HG03280 (cell line): ENCODE results near the gene JARID2.

Experiments
- ATAC-seq: cut with Tn5 transposase; IDR thresholded peaks from one replicate; pipeline ENCODE4 v1.9.1; 2021; ENCODE audit warnings: mild to moderate bottlenecking, moderate library complexity; ENCODE audit not compliant: unreplicated experiment

Gene JARID2

DNA sequence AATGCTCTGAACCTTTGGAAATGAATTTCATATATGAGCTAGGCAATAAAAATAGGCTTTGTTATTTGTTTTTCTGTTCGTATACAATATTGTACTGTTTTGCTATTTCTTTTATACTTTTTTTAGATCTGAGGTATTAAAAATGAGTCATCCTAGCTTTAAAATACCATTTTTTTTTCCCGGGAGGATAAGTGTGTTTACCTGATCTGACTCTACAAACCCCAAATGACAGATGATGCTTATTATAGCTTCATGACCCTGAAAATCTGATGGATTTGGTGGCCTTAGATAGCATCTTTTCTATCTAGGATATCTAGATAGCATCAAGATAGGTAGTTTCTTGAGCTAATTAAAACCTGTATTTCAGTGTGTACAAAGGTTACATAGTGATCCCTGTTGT lies 210.6 kb downstream of the JARID2 start:
- ATAC-seq, result no peak

DNA sequence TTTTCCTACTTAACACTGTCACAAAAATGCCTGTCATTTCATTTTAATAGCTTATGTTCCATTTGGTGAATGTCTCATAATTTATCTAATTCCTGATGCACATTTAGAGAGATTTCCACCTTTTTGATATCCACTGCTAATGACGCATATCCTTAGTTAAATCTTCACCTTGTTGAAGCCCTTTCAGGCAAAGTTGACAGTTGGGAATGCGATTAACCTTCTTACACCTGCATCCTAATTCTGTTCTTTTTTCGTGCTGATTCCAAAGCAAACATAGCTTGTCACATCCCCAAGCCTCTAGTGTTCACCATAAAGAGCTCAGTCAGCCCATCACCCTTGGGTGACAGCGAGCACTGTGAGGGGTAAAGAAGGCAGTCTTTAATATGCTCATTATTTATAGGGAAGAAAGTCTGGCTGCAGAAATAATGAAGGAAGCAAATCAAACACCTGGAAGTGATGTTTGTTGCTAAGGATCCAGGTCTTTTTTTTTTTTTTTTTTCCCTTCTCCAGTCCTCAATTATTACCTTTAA lies 211.3 kb downstream of the JARID2 start:
- no peak for ATAC-seq

DNA sequence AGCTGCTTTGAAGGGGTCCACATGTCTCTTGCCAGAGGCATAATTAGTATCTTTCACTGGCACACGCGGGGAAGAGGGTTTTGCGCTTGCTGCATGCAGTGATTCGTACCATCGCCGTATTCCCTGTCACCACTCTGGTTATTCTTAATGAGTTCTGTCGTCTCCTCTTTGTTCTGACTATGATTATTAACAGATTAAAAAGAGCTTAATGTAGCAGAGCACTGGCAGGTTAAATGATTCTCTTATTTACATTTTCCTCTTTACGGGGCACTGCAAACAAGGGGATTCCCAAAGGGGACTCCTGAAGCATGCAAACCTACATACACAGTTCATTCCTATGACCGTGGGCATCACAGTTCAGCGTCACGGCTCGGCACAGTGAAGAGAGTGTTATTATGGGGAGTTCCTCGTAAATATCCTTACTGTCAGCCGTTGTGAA lies 212.2 kb downstream of the JARID2 start:
- no peak for ATAC-seq

- no peak for ATAC-seq
These were observed 214.3 kb downstream of the JARID2 start for GRCh38 chr6:15460110-15460727.

- ATAC-seq, result no peak
These were observed 215.5 kb downstream of the JARID2 start for GRCh38 chr6:15461127-15461944.

DNA sequence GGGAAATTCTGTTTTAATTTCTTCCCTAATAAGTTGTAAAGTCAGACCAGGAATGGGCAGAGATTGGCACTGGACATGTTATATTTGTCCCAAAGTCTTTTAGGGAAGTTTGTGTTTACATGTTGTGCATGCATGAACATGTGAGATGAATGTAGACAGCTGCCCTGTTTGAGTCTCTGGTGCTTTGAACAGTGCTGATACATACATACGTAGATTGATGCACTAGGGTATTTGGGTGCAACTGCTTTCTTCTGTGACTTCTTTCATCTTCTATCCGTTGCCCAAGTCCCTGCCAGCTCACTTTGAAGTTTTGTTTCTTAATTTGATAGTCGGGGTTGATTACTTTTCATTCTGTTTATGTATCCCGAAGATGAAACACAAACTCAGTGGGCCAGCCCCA lies 216.4 kb downstream of the JARID2 start:
- no peak for ATAC-seq

DNA sequence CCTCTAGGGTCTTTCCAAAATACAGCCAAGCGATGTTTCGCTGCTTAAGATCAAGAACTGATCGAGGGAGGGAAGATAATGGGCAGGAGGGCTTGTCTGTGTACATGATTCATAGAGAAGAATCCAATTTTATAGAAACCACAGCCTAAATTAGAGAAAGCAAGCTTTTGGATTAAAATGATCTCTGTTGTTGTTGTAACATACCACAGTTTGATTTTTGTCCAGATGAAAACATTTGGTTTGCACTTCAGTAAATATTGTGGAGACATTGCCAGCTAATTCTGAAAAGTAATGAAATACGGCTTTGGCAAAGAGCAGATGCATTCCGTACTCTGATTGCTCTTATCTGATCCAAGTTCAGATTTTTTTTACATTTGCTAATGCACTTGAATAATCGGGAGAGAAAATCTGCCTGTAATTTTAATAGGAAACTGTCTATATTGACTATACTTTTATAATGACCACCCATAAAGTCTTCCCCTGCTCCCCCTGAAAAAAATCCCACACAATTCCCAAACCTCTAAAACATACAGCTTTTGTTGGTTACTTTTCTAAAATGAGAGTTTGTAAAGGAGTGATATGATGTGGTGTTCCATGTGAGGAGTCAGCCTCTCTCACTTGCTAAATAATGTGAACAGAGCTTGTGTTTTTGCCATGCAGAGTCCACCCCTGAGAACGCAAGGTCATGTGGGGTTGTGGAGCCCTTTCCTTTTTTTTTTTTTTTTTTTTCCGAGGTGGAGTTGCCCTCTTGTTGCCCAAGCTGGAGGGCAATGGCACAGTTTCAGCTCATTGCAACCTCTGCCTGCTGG lies 217.1 kb downstream of the JARID2 start:
- ATAC-seq, result no peak

- ATAC-seq, result peak; percentile 50
These were observed 218.4 kb downstream of the JARID2 start for GRCh38 chr6:15464211-15464725.

GRCh38 chr6:15465212-15465611 lies 219.3 kb downstream of the JARID2 start:
- ATAC-seq, result no peak

DNA sequence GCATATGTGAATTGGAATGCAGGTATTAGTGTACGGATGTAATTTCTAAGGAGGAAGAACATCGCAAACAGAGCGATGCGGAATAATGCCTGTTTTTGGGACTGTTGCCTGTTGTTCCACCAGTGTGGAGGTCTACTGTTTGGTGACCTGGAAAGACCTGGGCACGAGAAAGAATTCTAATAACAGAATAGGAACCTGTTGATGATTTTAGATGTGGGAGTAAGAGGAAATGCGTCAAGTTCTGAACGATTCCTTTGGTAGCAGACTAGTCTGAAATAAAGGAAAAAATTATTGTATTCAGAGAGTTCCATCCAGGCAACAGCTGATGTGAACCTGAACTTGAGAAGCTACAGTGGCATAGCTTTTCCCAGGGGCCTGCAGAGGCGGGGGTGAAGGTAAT lies 224.9 kb downstream of the JARID2 start:
- no peak for ATAC-seq

- no peak for ATAC-seq
These were observed 226.8 kb downstream of the JARID2 start for GRCh38 chr6:15472621-15473020.

DNA sequence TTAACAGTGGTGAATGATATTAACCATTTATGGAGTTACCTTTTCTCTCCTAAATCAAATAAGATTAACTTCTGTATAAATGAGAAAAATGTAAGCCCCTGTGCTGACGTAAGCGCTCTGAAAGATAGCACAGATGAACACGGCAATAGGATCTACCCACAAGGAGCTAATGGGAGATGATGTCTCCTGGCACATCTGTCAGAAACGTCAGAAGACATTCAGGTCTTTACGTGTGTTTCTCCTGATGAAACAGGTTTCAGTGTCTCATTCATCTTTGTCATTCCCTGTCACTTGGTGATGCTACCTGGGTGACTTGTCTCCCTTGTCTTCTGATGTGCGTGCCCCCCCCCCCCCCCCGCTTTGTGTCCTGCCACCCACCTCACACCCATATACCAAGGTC lies 227.3 kb downstream of the JARID2 start:
- no peak for ATAC-seq

GRCh38 chr6:15473741-15474161 lies 227.9 kb downstream of the JARID2 start:
- ATAC-seq, result no peak

- ATAC-seq, result no peak
These were observed 228.3 kb downstream of the JARID2 start for GRCh38 chr6:15474196-15474595.

DNA sequence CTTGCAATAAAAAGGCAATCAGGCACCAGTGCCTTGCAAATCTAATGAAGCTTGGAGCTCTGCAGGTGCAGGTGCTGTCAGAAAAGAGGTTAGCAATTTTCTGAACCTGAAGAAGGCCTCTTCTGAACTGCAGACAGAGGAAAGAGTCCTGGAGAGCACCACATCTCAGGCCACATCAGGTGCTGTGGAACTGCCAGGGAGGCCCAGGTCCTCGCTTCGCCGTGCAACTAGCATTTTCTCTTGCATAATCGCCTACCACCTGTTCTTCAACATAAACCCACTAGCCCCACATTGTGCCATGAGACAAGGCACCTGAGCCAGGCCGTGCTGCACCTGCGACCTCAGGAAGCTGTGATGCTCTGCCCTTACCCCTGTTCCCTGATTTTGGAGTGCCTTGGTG lies 229.4 kb downstream of the JARID2 start:
- ATAC-seq, result no peak

GRCh38 chr6:15475872-15476271 lies 230.0 kb downstream of the JARID2 start:
- no peak for ATAC-seq

GRCh38 chr6:15476631-15477380 lies 230.9 kb downstream of the JARID2 start:
- no peak for ATAC-seq

DNA sequence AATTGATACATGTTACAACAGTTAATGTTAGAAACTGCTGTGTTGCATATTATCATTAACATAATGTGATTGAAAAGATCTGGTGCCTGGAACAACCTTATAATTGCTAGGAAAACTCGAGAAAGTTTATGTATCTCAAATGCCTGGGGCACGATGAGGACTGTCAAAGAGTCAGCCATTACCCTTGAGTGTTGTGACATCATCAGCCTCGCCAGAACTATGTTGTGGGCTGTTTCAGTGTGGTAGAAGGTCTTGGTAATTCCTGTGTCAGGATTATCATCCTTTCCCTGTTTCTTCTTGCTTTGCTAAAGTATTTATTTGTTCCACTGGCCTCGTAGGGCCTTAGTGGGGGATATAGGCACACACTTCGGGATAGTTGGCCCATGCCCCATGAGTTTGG lies 231.9 kb downstream of the JARID2 start:
- ATAC-seq, result no peak

GRCh38 chr6:15479761-15480160 lies 233.9 kb downstream of the JARID2 start:
- no peak for ATAC-seq

DNA sequence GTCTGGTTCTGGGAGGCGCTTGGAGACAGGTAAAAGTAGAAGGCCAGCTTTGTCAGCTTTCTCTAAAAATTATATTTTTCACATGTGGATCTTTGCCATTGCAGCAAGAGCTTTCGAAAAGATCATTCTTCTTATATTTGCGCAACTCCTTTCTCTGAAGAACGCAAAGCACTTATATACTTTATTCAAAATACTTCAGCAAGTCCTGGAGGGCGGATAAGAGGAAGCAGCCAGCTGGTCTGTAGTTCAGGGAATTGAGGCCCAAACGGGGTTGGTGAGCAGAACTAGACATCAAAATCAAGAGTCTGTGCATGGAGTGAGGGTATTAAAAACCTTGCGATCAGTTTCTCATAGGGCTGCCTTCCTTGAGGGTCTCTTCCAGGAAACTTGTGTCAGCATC lies 234.7 kb downstream of the JARID2 start:
- no peak for ATAC-seq
